Measurements from ENCODE around the gene RNH1. TPM values are rescaled to one million over a fixed set of nuclear protein-coding genes. Genes with fewer than 3 reads are reported as not detected.

Gene RNH1
- total and polyA plus RNA-seq, 2 of the 8 experiments (the other 6 are each of a cell fraction or from before 2014, with no cell fraction given), result 48.7 to 49.8 TPM

GRCh38 chr11:461626-462025 is 45.4 kb downstream of the RNH1 start:
- no peak overlapping the region for H4K5ac ChIP-seq (ENCODE audit: insufficient read length, low read depth, low read length)
- H2AK5ac ChIP-seq (ENCODE audit: low read depth, low read length), result no peak overlapping the region
- CTCF ChIA-PET (ENCODE audit: partially characterized antibody), result interaction anchor here (1.2 to 1.4 kb wide), 2 partner anchors 11 to 14 kb away, joined by 5 to 6 read pairs; no protein-coding TSS in a partner anchor
- no peaks in the 10 kb centered on the region for H3K9me3 ChIP-seq (ENCODE audit: insufficient read depth in 2 of 2, low read depth in 1 of 2, low read length in 1 of 2)
- no peak overlapping the region for H3K4me2 ChIP-seq (ENCODE audit: insufficient read depth in 1 of 2, low read depth in 2 of 2, low read length in 2 of 2)
- H3K23ac ChIP-seq (ENCODE audit: insufficient read length), result no peak overlapping the region
- peaks cover 5 to 13% (median 8%) of the 10 kb centered on the region in 4 experiments; a peak in 5 of 8 replicates for H3K36me3 ChIP-seq (ENCODE audit: control insufficient read depth in 2 of 4, insufficient read depth in 4 of 4, low read length in 3 of 4)
- TF ChIP-seq JUN (IDR thresholded peaks at IDR 0.05; ENCODE audit: low read depth, low read length), result no peak
- no peak for TF ChIP-seq BRCA1 (IDR thresholded peaks at IDR 0.05; ENCODE audit: low read depth, low read length)
- no peak for TF ChIP-seq SP2 (IDR thresholded peaks at IDR 0.05; ENCODE audit: low read length)
- TF ChIP-seq HDAC2 (IDR thresholded peaks at IDR 0.05; ENCODE audit: borderline replicate concordance in 1 of 2, low read depth in 2 of 2, low read length in 2 of 2), result no peak
- no peak for TF ChIP-seq CTBP2 (IDR thresholded peaks at IDR 0.05; ENCODE audit: borderline replicate concordance, insufficient read depth, insufficient read length, low read length)
- no peak for TF ChIP-seq CREB1 (IDR thresholded peaks at IDR 0.05)
- TF ChIP-seq EP300 (IDR thresholded peaks at IDR 0.05; ENCODE audit: borderline replicate concordance in 1 of 2, low read depth in 2 of 2, low read length in 2 of 2), result no peak
- no peak for TF ChIP-seq CHD2 (IDR thresholded peaks at IDR 0.05; ENCODE audit: low read length)
- TF ChIP-seq SIN3A (conservative IDR thresholded peaks at IDR 0.05 in 1 of 2, IDR thresholded peaks at IDR 0.05 in 1 of 2; ENCODE audit: low read depth in 1 of 2, low read length in 2 of 2), result no peak
- POLR2A ChIA-PET (ENCODE audit: partially characterized antibody), result interaction anchor here (1.1 to 2.5 kb wide), 3 partner anchors 9 to 12 kb away, joined by 4 to 11 read pairs (median 4); partner anchors contain the start of gene PTDSS2
- no peaks in the 10 kb centered on the region for H3K27me3 ChIP-seq (replicated peaks in 1 of 4; ENCODE audit: control insufficient read depth in 3 of 4, extremely low read depth in 1 of 4, insufficient read depth in 3 of 4, low read length in 3 of 4)
- no peak overlapping the region for H2BK12ac ChIP-seq (ENCODE audit: low read depth, low read length)
- H3K4me1 ChIP-seq (replicated peaks in 1 of 4; ENCODE audit: control insufficient read depth in 3 of 4, insufficient read depth in 4 of 4, low read length in 3 of 4), result peaks cover 0 to 13% (median 2%) of the 10 kb centered on the region in 4 experiments; a peak in 5 of 7 replicates
- H3K18ac ChIP-seq (ENCODE audit: extremely low read depth, low read length), result no peak overlapping the region
- no peak overlapping the region for H3K14ac ChIP-seq (ENCODE audit: insufficient read length)
- H3K79me1 ChIP-seq (ENCODE audit: low read depth, low read length), result peaks cover 24% of the 10 kb centered on the region
- H3K4me3 ChIP-seq (ENCODE audit: extremely low read depth in 1 of 4, insufficient read depth in 2 of 4, low read depth in 3 of 4, low read length in 4 of 4), result no peak overlapping the region
- no peak overlapping the region for H3K4ac ChIP-seq (replicated peaks; ENCODE audit: insufficient read length, low read depth, low read length)
- H3K27ac ChIP-seq (ENCODE audit: low read depth, low read length), result no peak overlapping the region
- H2AFZ ChIP-seq (ENCODE audit: low read length), result no peak overlapping the region
- no peak overlapping the region for H3K56ac ChIP-seq (replicated peaks; ENCODE audit: insufficient read length, low read depth, low read length)
- no peak overlapping the region for H2BK120ac ChIP-seq (replicated peaks; ENCODE audit: low read depth, low read length)
- H3K9ac ChIP-seq (replicated peaks in 1 of 4; ENCODE audit: extremely low read depth in 1 of 4, low read depth in 3 of 4, low read length in 3 of 4), result no peak overlapping the region
- peaks cover under 1 to 18% of the 10 kb centered on the region in 2 experiments for H4K20me1 ChIP-seq (replicated peaks in 1 of 2; ENCODE audit: control insufficient read depth in 1 of 2, insufficient read depth in 2 of 2, low read length in 2 of 2)
- no peak overlapping the region; the same call in 1 of the 2 replicates for H2BK5ac ChIP-seq (ENCODE audit: low read depth, low read length)
- DNase-seq (ENCODE audit: low read depth in 1 of 2, low spot score in 2 of 2), result no peak
- no peak overlapping the region for H2BK20ac ChIP-seq (ENCODE audit: low read length)
- H4K91ac ChIP-seq (replicated peaks; ENCODE audit: insufficient read length, low read length), result no peak overlapping the region
- no peak overlapping the region; the same call in 1 of the 2 replicates for H4K8ac ChIP-seq (ENCODE audit: extremely low read depth, insufficient read depth, low read length)
- H3K79me2 ChIP-seq (ENCODE audit: control insufficient read depth in 1 of 2, insufficient read depth in 2 of 2, low read length in 2 of 2), result peaks cover 10 to 31% of the 10 kb centered on the region in 2 experiments
- 92% methylated on average over 9 of the region's 9 CpGs; no CpG with 5 or more reads in 1 of the 2 experiments for WGBS, 2 experiments (ENCODE audit: extremely low coverage in 1 of 2, insufficient coverage in 1 of 2, insufficient read length in 1 of 2, insufficient replicate concordance in 2 of 2, low coverage in 1 of 2, low lambda C conversion rate in 2 of 2, missing lambda C conversion rate in 1 of 2)
- no peak overlapping the region for H2BK15ac ChIP-seq (ENCODE audit: low read length)
- H3K23me2 ChIP-seq (ENCODE audit: low read depth, low read length), result 0 out of 2 replicates have a peak, but pooled peaks cover 1% of the 10 kb centered on the region
- no peak for FAIRE-seq

Data from H1 (cell line).